ENCODE data around the gene GTSF1L.

Gene GTSF1L

DNA sequence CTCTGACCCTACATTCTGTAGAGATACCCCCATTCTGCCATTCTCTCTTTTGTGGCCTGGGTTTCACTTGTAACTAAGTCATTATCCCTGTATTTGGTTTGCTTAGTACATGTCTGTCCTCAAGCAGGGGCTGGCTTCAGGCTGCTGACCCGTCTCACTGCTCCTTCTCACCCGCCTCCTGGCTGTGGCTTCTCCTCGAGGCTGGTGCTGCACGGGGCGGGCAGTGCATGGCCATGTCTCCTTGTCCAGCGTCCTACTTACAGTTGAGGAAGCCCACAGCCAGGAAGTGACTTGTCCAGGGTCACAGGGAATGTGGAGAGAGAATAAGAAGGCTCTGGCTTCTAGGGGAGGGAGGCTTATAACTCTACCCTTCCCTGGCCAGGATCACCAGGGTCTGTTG is 11.3 kb downstream of the GTSF1L start:
- DNase-seq = no peak

GRCh38 chr20:43715044-43715443 is 11.8 kb downstream of the GTSF1L start:
- no peak for DNase-seq

DNA sequence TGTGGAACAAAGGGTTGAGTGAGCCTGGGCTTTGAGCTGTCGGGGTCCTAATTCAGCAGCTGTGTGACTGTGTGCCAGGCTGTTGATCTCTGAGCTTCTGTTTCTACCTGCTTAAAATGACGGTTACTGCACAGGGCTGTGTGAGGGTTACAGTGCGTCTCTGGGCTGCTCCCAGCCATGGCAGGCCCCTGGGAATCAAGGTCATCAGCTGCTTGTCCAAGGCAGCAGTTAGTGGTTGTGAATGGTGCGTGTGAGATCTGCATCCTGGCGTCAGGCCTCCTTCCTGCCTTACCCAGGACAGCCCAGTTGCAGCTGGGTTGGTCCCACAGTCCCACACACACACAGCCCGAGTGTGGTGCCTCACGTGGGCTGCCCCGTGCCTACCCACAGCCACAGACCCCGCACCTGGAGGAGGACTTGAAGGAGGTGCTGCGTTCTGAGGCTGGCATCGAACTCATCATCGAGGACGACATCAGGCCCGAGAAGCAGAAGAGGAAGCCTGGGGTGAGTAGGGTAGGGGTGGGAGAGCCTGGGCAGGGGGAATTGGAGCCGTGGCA is 15.6 kb downstream of the GTSF1L start:
- no peak for DNase-seq

DNA sequence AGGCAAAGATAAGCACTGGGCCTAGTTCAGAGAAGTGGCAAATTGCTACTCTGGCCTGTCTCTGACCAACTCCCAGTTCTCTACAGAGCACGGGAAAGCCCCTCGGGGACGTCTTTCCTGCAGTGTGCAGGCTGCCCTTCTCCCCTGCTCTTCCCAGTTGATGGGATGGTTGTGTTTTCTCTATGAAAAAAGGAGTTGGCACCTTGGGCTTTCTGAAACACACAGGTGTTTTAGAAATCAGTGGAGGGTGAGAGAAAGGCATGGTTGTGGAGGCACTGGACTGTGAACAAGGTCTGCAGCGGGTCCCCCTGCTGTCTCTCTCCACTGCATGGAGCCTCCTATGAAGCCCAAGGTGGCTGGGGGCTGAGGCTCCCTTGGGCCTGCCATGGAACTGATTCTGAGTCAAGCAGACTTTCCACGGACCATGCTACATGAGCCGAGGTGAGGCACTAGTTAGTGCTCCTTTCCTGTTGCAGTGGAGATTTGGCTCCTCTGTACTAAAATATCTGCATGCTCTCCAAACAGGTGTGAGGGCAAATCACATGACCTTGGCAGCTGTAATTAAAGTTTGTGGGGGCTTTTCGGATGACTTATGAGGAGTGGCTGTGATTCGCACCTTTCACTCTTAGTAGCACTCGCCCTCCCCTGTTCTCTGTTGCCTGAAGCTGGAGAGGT is 16.3 kb downstream of the GTSF1L start:
- DNase-seq = no peak

DNA sequence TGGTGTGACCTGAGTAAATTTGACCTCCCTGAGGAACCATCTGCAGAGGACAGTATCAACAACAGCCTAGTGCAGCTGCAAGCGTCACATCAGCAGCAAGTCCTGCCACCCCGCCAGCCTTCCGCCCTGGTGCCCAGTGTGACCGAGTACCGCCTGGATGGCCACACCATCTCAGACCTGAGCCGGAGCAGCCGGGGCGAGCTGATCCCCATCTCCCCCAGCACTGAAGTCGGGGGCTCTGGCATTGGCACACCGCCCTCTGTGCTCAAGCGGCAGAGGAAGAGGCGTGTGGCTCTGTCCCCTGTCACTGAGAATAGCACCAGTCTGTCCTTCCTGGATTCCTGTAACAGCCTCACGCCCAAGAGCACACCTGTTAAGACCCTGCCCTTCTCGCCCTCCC is 24.3 kb downstream of the GTSF1L start:
- no peak for DNase-seq

DNA sequence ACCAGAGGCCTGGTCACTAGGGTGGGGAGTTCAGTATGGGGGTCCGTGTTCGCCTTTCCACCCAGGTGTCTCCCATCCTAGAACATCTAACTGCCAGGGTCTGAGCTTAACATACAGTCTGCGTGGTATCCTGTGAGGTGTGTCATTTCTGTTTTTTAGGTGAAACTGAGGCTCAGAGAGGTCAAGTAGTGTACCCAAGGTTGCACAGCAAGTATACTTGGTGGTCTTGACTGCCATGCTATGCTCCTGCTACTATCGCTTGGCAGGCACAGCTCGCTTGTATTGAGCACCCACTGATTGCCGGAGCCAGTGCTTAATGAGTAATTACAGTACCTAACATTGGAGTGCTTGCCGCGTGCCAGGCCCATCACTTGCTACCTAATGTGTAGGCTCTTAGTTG is 26.2 kb downstream of the GTSF1L start:
- DNase-seq = no peak

DNA sequence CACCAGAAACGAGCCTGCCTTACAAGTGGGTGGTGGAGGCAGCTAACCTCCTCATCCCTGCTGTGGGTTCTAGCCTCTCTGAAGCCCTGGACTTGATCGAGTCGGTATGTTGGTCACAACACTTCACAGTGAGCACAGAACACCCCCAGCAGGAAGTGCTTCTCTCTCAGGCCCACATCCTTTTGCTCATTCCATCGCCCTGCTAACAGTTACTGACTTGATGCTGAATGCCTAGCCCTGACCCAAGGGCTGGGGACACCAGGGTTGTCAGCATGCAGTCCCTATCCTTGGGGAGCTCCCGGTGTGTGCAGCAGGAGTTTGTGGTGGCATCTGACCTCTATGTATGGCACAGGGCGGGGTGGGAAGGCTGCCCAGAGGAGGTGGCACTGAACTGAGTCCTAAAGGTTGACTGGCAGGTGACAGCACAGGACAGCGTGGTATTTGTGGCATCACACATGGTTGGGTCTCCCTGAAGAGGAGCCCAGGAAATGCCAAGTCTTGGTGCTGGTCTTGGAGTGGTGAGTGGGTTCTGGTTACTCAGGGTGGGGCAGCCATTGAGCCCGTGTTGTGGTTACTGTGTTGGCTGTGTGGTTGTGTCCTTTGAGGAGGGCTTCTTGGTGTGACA is 26.7 kb downstream of the GTSF1L start:
- no peak for DNase-seq

- no peak for DNase-seq
Observed at GRCh38 chr20:43695571-43695970, 31.2 kb downstream of the GTSF1L start.

DNA sequence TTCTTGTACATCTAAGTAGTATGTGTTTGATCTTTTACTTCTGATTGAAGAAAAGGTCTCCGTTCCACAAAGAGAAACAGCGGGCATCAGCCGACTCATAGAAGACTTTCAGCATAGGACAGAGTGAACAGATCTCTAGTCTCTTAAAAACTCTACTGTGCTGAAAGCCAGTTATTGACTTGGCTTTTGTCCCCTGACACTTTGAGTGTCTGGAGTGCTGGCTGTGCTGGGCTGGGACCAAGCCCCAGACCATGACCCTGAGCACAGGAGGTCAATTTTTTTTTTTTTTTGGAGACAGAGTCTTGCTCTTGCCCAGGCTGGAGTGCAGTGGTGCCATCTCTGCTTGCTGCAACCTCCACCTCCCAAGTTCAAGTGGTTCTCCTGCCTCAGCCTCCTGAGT is 32.0 kb downstream of the GTSF1L start:
- DNase-seq = no peak

GRCh38 chr20:43691928-43692524 is 34.8 kb downstream of the GTSF1L start:
- peak; percentile 18 for DNase-seq

GRCh38 chr20:43690943-43691598 is 35.7 kb downstream of the GTSF1L start:
- peak; percentile 75 for DNase-seq

DNA sequence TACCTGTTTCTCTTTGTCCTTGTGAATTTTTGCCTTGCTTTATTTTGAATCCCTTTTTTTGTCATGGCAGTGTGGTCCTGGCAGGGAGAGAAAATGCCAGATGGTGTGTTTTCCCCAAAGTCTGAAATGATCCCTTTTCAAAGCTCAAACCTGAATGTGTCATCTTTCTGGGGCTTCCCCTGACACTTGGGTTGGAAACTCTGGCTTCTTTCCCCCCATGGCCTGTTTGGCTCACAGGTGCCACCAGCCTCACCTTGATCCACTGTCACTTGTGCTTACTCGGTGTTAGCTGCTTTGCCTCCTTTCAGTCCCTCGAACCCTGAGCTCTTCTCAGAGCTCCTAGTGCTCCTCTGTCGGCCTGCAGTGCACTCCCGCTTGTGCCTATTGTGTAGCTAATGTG is 37.6 kb downstream of the GTSF1L start:
- DNase-seq = no peak

DNA sequence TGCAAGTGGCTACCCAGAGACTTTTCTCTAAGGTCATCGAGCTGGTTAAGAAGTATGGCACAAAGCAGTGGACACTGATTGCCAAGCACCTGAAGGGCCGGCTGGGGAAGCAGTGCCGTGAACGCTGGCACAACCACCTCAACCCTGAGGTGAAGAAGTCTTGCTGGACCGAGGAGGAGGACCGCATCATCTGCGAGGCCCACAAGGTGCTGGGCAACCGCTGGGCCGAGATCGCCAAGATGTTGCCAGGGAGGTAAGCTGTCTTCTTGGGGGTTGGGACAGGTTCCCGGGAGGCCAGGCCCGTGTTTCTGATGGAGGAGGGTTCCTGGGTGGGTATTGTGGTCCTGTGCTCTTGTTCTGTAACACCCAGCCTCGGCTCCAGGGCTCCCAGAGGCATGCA is 40.0 kb downstream of the GTSF1L start:
- DNase-seq = no peak

GRCh38 chr20:43682446-43682845 is 44.4 kb downstream of the GTSF1L start:
- no peak for DNase-seq

DNA sequence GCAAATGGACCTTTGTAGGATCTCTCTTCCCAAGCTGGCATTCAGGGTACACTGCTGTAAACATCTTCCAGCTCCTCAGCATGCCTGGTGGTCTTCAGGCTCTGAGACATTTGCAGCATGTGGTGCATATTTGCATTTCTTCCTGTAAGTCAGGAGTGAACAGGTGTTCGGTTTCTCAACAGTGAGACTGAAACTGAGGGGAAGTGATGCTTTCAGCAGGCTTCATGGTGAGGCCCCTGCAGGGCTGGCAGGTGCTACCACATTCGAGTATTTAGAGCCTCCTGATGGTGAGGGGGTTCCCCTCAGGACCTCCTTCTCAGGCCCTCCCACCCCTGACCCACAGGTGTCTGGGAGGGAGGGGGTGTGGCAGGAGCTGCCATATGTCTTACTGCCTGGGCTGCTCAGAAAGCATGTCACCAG is 44.8 kb downstream of the GTSF1L start:
- no peak for DNase-seq

- DNase-seq = no peak
Observed at GRCh38 chr20:43681468-43681942, 45.3 kb downstream of the GTSF1L start.

- DNase-seq = no peak
Observed at GRCh38 chr20:43680981-43681380, 45.8 kb downstream of the GTSF1L start.

DNA sequence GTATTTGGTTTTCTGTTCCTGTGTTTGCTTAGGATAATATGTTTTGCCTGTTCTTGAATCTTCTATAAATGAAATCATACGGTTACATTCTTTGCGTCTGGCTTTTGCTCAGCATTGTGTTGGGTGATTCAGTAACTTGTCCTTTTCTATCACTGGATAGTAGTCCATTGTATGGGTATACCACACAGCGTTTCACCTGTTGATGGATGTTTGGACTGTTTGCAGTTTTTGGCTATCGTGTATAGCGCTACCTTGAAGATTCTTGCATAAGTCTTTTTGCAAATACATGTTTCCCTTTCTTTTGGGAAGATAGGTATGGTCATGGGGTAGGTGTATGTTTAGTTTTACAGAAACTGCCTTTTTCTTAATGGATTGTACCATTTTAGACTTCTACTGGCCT is 50.4 kb downstream of the GTSF1L start:
- no peak for DNase-seq
